Coronary artery (tissue), 2 donors: ENCODE measurements around the gene ZSCAN10.
A peak's percentile ranks its signal among the peaks of the same experiment; 100 is the strongest.

ENCODE experiments used
- DNase-seq: peaks from one replicate; pipeline ENCODE4 v3.0.0-alpha.2; 2017; ENCODE audit warnings: low spot score
- H3K27ac ChIP-seq, 2 donors: fragments of 200-600 bp; sonication (generic); one replicate each; pipeline ENCODE4 v1.5.1; 2016 to 2019
- H3K4me3 ChIP-seq: fragments of 200-600 bp; sonication (generic); 2 replicates; pipeline ENCODE4 v1.5.1; 2016; ENCODE audit warnings: mild to moderate bottlenecking, moderate library complexity
- TF ChIP-seq, protein P1 (sequence below): fragments of 200-600 bp; sonication (generic); IDR thresholded peaks from one replicate; pipeline ENCODE4 v1.5.1; 2019; ENCODE audit warnings: antibody characterized with exemption

Gene ZSCAN10

DNA sequence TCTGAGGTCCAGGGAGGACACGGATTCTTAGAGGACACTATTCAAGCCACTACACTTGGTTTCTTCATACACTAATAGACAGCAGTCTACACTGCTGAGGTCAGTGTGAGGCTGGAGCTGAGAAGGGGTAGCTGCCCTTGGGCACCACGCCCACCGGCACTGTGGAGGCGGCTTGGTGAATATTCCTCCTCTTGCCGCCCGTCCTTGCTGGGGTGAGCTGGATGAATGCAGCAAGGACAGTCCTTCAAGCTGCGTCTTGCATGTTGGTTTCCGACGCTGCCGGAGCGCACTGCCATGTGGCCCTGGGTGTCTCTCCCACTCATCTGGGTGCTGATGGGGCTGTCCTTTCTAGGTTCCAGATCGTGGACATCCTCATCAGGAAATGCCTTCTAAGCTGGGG lies 15.9 kb upstream of the ZSCAN10 start:
- no peak for DNase-seq
- no peak overlapping the region for H3K27ac ChIP-seq
- H3K4me3 ChIP-seq, result no peak overlapping the region
- TF ChIP-seq, protein P1, sequence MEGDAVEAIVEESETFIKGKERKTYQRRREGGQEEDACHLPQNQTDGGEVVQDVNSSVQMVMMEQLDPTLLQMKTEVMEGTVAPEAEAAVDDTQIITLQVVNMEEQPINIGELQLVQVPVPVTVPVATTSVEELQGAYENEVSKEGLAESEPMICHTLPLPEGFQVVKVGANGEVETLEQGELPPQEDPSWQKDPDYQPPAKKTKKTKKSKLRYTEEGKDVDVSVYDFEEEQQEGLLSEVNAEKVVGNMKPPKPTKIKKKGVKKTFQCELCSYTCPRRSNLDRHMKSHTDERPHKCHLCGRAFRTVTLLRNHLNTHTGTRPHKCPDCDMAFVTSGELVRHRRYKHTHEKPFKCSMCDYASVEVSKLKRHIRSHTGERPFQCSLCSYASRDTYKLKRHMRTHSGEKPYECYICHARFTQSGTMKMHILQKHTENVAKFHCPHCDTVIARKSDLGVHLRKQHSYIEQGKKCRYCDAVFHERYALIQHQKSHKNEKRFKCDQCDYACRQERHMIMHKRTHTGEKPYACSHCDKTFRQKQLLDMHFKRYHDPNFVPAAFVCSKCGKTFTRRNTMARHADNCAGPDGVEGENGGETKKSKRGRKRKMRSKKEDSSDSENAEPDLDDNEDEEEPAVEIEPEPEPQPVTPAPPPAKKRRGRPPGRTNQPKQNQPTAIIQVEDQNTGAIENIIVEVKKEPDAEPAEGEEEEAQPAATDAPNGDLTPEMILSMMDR, result no peak

- no peak for DNase-seq
- TF ChIP-seq, protein P1, result no peak
- Histone ChIP-seq H3K4me3 (peak overlapping the region; percentile 97), H3K27ac (no peak overlapping the region)
Observed at GRCh38 chr16:3113765-3114479, 14.8 kb upstream of the ZSCAN10 start.

GRCh38 chr16:3112881-3113574 lies 13.9 kb upstream of the ZSCAN10 start:
- TF ChIP-seq, protein P1, result no peak
- Histone ChIP-seq H3K27ac (peak overlapping the region; percentile 38 to 76), H3K4me3 (peak overlapping the region; percentile 97)
- no peak for DNase-seq

DNA sequence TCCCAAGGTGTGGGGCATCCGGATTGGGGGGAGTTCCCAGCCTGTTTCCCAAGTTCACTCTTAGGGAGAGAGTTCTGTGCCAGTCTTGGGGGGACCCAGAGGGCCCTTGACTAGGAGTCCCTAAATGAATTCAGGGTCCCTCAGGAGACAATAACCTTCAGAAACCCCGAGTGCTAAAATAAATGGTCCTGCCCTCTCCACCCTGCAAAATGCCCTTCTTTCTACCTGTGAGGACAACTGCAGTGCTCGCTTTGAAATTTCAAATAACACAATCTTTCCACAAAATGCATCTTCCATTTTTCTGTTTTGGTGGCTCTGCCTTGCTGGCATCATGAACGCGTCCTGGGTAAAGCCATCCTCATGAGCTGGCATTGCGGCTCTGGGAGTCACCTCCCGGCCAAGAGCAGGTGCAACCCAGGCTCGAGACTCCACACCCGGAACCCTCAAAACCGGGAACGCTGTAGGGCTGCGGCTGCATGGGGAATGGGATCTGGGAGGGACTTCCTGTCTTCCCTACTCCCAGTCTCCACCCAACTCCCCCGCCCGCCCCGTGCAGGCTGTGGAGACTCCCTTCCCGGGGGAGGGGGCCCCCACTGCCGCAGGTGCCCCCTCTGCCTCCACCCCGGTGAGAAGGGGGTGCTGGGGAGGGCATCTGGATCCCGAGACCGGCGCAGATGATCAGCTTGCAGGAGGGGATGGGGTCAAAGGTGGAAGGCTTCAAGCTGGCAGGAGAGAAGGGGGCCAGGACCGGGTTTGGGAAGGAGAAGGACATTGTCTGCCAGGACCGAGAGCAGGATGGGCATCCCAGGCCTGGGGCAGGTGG lies 13.2 kb upstream of the ZSCAN10 start, which contains the start of gene ZNF205:
ZNF205 (plus strand) TSS at position 529 of the 823 bp plus-strand sequence. CDS start 845 bp downstream, outside the sequence.
- Histone ChIP-seq H3K4me3 (peak within 1 kb of the TSS; percentile 97), H3K27ac (peak within 1 kb of the TSS; percentile 38 to 76)
- TF ChIP-seq, protein P1, result no peak

DNA sequence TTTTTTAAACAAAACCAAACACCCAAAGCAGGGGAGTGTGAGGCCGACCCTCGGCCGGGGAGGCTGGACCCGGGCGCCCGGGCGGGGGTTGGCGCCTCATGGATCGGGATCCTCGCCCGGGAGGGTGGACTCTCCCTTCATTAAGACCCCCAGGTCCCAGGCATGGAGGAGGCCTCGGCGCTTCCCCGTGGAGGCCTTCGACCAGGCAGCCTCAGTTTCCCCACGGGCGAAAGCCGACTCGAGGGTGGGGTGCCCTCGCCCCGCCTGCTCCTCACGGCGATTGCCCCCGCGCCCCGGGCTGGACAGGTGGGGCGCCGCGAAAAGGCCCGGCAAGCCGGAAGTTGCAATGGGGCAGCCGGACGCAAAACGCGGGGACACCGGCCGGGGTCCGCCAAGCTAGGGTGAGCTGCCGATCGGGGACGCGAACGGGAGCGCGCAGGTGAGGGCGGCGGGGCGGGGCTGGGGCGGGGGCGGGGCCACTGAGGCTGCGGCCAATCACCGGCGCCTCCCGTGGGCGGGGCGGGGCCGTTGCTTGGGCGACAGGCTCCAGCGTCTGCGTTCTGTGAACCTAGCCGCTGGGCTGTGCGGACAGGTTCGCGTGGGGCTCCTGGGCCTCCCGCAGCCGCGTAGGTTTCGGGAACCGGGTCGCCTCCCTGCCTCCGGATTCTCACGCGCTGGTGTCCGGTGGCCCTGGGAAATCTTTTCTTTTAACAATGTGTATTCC lies 7.3 kb upstream of the ZSCAN10 start:
- Histone ChIP-seq H3K27ac (peak overlapping the region; percentile 52 to 72), H3K4me3 (peak overlapping the region; percentile 82)
- DNase-seq, result peak; percentile 94
- TF ChIP-seq, protein P1, result no peak

More for the DNA sequence above, 13.2 kb upstream of the ZSCAN10 start, which contains the start of gene ZNF205:
- no peak for DNase-seq

DNA sequence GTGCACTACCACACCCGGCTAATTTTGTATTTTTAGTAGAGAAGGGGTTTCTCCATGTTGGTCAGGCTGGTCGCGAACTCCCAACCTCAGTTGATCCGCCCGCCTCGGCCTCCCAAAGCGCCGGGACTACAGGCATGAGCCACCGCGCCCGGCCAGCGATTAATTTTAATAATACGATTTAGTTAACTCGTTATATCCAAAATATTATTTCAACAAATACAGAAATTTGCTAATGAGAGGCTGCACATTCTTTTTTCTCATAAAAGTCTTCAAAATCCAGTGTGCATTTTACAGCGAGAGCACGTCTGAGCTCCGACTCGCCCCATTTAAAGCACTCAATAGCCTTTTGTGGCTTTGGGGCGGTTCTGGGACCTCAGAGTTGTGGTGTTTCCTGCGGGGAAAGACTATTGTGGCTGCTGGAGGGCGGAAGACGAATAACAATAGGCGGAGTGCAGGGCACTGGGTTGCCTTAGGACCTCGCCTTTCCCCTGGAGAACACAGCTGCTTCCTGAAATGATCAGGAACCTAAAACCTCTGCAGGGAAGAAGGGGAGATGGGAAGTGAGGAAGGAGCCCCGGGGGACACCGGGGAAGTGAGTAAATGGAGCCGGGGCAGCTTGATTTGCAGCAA lies 2.9 kb upstream of the ZSCAN10 start:
- peak overlapping the region in 1 of 2 donors; percentile 40 for H3K27ac ChIP-seq
- no peak overlapping the region for H3K4me3 ChIP-seq
- no peak for DNase-seq
- TF ChIP-seq, protein P1, result no peak
